Neural crest cell (in vitro differentiated cells): Measurements from ENCODE around the gene NEK11. TPM values are rescaled to one million over a fixed set of nuclear protein-coding genes. Genes with fewer than 3 reads are reported as not detected.

Source experiments
- DNase-seq: peaks from one replicate; pipeline ENCODE4 v3.0.0; 2021; ENCODE audit warnings: low read depth, mixed read lengths, low spot score
- H3K27ac Mint-ChIP-seq: one replicate; pipeline ENCODE4 v1.8.0; 2021; ENCODE audit warnings: mild to moderate bottlenecking, mixed read lengths; ENCODE audit not compliant: unreplicated experiment
- H3K27me3 Mint-ChIP-seq: 2 replicates; pipeline ENCODE4 v1.8.0; 2021; ENCODE audit warnings: low read depth, mild to moderate bottlenecking, mixed read lengths
- H3K36me3 Mint-ChIP-seq: 2 replicates; pipeline ENCODE4 v1.8.0; 2021; ENCODE audit warnings: low read depth, mild to moderate bottlenecking, mixed read lengths
- H3K4me1 Mint-ChIP-seq: 2 replicates; pipeline ENCODE4 v1.8.0; 2021; ENCODE audit warnings: mixed read lengths
- H3K4me3 Mint-ChIP-seq: one replicate; pipeline ENCODE4 v1.8.0; 2021; ENCODE audit warnings: mild to moderate bottlenecking, mixed read lengths
- H3K9me3 Mint-ChIP-seq: 2 replicates; pipeline ENCODE4 v1.8.0; 2021; ENCODE audit warnings: mixed read lengths
- total RNA-seq: library from RNA; stranded (reverse); gene quantifications from 2 replicates; pipeline ENCODE4 v1.2.1, GENCODE V29; 2021
- TF ChIP-seq, protein P1 (sequence below): fragments of 200-600 bp; sonication (generic); conservative IDR thresholded peaks from 2 replicates; pipeline ENCODE4 v1.5.0; 2021; ENCODE audit warnings: antibody characterized with exemption, mild to moderate bottlenecking

Gene NEK11
- total RNA-seq, 1 donor from 2014 or later = 4.9 TPM

- Mint-ChIP-seq H3K4me3 (no peak overlapping the region), H3K36me3 (peaks cover 2% of the 10 kb centered on the region), H3K9me3 (peaks cover 18% of the 10 kb centered on the region), H3K27me3 (peaks cover 24% of the 10 kb centered on the region), H3K4me1 (no peaks in the 10 kb centered on the region), H3K27ac (no peak overlapping the region)
- no peak for DNase-seq
- TF ChIP-seq, protein P1, sequence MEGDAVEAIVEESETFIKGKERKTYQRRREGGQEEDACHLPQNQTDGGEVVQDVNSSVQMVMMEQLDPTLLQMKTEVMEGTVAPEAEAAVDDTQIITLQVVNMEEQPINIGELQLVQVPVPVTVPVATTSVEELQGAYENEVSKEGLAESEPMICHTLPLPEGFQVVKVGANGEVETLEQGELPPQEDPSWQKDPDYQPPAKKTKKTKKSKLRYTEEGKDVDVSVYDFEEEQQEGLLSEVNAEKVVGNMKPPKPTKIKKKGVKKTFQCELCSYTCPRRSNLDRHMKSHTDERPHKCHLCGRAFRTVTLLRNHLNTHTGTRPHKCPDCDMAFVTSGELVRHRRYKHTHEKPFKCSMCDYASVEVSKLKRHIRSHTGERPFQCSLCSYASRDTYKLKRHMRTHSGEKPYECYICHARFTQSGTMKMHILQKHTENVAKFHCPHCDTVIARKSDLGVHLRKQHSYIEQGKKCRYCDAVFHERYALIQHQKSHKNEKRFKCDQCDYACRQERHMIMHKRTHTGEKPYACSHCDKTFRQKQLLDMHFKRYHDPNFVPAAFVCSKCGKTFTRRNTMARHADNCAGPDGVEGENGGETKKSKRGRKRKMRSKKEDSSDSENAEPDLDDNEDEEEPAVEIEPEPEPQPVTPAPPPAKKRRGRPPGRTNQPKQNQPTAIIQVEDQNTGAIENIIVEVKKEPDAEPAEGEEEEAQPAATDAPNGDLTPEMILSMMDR = no peak
Measured at GRCh38 chr3:131299836-131300235, 273.2 kb downstream of the NEK11 start.

GRCh38 chr3:131303848-131304247, 277.2 kb downstream of the NEK11 start:
- no peaks in the 10 kb centered on the region for H3K4me1 Mint-ChIP-seq
- no peak overlapping the region for H3K27ac Mint-ChIP-seq
- peaks cover 2% of the 10 kb centered on the region for H3K36me3 Mint-ChIP-seq
- no peak for DNase-seq
- H3K27me3 Mint-ChIP-seq = peaks cover 24% of the 10 kb centered on the region
- TF ChIP-seq, protein P1 = no peak
- peaks cover 16% of the 10 kb centered on the region for H3K9me3 Mint-ChIP-seq
- H3K4me3 Mint-ChIP-seq = no peak overlapping the region

GRCh38 chr3:131304890-131305289, 278.2 kb downstream of the NEK11 start:
- no peaks in the 10 kb centered on the region for H3K36me3 Mint-ChIP-seq
- DNase-seq = no peak
- H3K27me3 Mint-ChIP-seq = peaks cover 24% of the 10 kb centered on the region
- H3K4me3 Mint-ChIP-seq = no peak overlapping the region
- TF ChIP-seq, protein P1 = no peak
- no peak overlapping the region for H3K27ac Mint-ChIP-seq
- peaks cover 10% of the 10 kb centered on the region for H3K9me3 Mint-ChIP-seq
- no peaks in the 10 kb centered on the region for H3K4me1 Mint-ChIP-seq

- Mint-ChIP-seq H3K4me1 (no peaks in the 10 kb centered on the region), H3K4me3 (no peak overlapping the region), H3K27ac (no peak overlapping the region), H3K27me3 (peaks cover 23% of the 10 kb centered on the region), H3K36me3 (no peaks in the 10 kb centered on the region), H3K9me3 (peaks cover 3% of the 10 kb centered on the region)
- TF ChIP-seq, protein P1 = no peak
- no peak for DNase-seq
Measured at GRCh38 chr3:131306242-131306641, 279.6 kb downstream of the NEK11 start.

GRCh38 chr3:131314318-131314717, 287.6 kb downstream of the NEK11 start:
- peaks cover 10% of the 10 kb centered on the region for H3K27me3 Mint-ChIP-seq
- no peaks in the 10 kb centered on the region for H3K4me1 Mint-ChIP-seq
- no peak overlapping the region for H3K4me3 Mint-ChIP-seq
- H3K9me3 Mint-ChIP-seq = no peaks in the 10 kb centered on the region
- no peaks in the 10 kb centered on the region for H3K36me3 Mint-ChIP-seq
- DNase-seq = no peak
- TF ChIP-seq, protein P1 = no peak
- no peak overlapping the region for H3K27ac Mint-ChIP-seq

DNA sequence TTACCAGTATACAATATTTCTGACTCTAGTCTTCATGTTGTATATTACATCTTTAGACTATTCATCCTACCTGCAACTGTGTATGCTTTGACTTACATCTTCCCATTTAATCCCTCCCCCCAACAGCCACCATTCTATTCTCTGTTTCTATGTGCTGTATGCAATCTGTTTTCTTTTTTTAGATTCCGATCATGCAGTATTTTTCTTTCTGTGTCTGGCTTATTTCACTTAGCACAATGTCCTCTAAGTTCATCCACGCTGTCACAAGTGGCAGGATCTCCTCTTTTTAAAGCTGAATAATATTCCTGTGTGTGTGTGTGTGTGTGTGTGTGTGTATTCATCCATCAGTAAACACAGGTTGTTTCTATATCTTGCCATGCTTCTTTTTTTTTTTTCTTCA, 288.5 kb downstream of the NEK11 start:
- H3K27me3 Mint-ChIP-seq = peaks cover 10% of the 10 kb centered on the region
- H3K4me3 Mint-ChIP-seq = no peak overlapping the region
- H3K4me1 Mint-ChIP-seq = no peaks in the 10 kb centered on the region
- no peaks in the 10 kb centered on the region for H3K9me3 Mint-ChIP-seq
- no peaks in the 10 kb centered on the region for H3K36me3 Mint-ChIP-seq
- no peak for DNase-seq
- TF ChIP-seq, protein P1 = no peak
- no peak overlapping the region for H3K27ac Mint-ChIP-seq
